Dedifferentiated amniotic fluid mesenchymal stem cell (primary cell): Measurements from ENCODE around the gene MUC3A.
"Not testable (repeated sequence)": the region's sequence is repeated elsewhere in the genome, so short reads cannot be mapped to it uniquely, and the experiment has no call there.

Experiments
- DNase-seq: peaks from one replicate; pipeline ENCODE4 v3.0.0-alpha.2; 2016; ENCODE audit errors: extremely low spot score

MUC3A gene

GRCh38 chr7:100949227-100949932 lies at the start of gene MUC3A:
TSS of gene MUC3A (plus strand) at chr7:100949534. CDS start at chr7:100949625, 91 bp downstream.
- no peak for DNase-seq

- no peak for DNase-seq
Measured at GRCh38 chr7:100900978-100901377, 48.4 kb upstream of the MUC3A start.

DNA sequence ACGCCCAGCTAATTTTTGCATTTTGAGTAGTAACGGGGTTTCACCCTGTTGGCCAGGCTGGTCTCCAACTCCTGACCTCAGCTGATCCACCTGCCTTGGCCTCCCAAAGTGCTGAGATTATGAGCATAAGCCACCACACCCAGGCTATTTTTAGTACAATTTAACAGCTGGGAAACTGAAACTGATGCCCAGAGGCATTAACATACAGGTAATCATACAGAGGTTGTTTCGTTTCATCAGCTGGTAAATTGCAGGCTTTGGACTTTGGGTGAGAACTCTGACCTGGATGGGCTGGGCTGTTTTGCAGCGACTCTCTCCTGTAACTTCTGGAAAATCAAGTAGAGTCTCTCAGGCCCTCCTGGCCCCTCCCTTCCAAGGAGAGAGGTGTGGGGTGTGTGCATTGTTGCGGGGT lies 47.4 kb upstream of the MUC3A start:
- no peak for DNase-seq

DNA sequence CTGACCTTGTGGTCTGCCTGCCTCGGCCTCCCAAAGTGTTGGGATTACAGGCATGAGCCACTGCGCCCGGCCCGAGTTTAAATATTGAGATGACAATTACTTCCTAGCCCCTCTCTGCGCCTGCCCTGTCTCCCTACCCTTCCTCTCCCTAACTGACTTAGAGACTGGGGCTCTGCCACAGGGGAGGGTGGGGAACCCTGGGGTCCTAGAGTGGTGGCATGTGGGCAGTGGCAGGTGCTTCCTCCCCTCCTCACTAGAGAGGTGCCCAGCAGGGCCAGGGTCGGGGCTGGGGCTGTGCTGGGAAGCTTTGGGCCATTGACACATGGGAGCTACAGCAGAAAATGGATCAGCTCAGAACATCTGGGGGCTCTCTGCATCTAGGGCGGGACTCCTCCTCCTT lies 46.7 kb upstream of the MUC3A start:
- DNase-seq: no peak

DNA sequence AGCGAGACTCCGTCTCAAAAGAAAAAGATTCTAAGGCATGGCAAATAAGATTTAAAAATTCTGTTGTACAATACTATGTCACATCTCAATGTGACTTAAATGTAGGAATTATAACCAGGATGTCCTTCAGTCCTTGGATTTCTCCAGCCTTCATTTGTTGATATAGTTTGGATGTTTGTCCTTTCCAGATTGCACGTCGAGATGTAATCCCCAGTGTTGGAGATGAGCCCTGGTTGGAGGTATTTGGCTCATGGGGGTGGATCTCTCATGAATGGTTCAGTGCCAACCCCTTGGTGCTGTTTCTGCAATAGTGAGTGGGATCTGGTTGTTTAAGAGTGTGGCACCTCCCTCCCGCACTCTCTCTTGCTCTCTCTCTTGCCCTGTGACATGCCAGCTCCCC lies 40.8 kb upstream of the MUC3A start:
- no peak for DNase-seq

GRCh38 chr7:100910443-100910842 lies 38.9 kb upstream of the MUC3A start:
- not testable (repeated sequence) for DNase-seq

GRCh38 chr7:100911484-100911883 lies 37.9 kb upstream of the MUC3A start:
- DNase-seq: no peak

DNA sequence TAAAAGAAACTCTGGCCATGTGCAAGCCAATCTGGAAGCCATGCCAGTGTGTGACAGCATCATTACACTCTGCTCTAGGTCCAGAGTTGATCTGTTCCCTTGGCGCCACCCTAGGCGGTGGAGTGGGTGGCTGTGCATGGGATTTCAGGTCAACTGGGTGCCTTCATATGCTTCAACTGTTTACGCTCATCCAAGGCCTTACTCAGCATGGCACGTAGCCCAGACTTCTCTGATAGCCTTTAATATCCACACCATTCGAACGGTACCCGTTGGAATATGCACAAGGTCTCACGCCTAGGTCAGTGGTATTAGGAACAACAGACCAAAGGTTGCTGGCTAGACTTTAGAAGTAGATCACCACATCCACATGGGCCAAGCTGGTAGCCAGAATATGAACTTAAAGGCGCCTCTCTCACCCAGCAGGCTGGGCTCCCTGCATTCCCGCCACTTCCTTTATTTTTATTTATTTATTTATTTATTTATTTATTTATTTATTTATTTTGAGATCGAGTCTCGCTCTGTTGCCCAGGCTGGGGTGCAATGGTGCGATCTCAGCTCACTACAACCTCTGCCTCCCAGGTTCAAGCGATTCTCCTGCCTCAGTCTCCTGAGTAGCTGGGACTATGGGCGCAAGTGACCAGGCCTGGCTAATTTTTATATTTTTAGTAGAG lies 35.0 kb upstream of the MUC3A start:
- no peak for DNase-seq

DNA sequence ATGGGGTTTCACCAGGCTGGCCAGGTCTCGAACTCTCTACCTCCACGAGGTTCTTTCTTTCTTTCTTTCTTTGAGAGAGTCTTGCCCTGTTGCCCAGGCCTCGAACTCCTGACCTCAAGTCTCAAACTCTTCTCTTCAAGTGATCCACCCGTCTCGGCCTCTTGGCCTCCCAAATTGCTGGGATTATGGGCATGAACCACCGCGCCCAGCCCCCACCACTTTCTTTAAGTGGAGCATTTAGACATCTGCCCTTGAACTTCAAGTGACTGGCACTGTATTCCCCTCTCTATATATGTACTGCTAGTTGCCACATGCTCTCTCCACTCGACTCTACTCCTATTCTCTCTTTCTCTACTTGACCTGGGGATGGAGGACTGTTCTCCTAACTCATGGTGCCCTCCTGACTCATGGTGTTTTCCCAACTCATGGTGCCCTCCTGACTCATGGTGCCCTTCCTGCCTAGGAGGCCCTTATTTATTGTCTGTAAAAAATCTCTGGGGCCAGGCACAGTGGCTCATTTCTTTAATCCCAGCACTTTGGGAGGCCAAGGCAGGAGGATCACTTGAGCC lies 34.4 kb upstream of the MUC3A start:
- DNase-seq: no peak

GRCh38 chr7:100919335-100919734 lies 30.0 kb upstream of the MUC3A start:
- DNase-seq: not testable (repeated sequence)

DNA sequence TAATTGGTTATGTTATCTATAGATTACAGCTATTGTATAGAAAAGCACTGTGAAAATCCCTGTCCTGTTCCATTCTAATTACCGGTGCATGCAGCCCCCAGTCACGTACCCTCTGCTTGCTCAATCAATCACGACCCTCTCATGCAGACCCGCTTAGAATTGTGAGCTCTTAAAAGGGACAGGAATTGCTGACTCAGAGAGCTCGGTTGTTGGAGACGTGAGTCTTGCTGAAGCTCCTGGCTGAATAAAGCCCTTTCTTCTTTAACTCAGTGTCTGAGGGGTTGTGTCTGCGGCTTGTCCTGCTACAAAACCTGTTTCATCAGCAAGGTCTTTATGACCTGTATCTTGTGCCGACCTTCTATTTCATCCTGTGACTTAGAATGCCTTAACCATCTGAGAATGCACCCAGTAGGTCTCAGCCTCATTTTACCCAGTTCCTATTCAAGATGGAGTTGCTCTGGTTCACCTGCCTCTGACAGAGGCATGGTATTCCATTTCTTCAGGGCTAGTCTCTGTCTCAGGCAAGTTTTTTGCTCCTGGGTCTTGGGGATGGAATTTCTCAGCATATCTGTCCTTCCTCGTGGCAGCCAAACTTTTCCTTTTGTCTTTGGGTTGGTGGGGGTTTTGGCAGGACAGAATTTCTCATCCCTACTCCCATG lies 29.4 kb upstream of the MUC3A start:
- DNase-seq: not testable (repeated sequence)

GRCh38 chr7:100921039-100921438 lies 28.3 kb upstream of the MUC3A start:
- no peak for DNase-seq

DNA sequence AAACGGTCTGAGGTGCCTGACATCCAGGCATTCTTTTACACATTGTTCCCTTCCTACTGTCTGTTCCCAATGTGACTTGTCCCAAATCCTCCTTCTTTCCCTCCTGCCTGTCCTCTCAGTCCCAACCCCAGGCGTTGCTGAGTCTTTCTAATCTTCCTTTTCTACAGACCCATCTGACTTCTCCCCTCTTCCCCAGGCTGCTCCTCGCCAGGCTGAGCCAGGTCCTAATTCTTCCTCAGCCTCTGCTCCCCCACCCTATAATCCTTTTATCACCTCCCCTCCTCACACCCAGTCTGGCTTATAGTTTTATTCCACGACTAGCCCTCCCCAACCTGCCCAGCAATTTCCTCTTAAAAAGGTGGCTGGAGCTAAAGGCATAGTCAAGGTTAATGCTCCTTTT lies 25.7 kb upstream of the MUC3A start:
- not testable (repeated sequence) for DNase-seq

GRCh38 chr7:100929808-100930174 lies 19.5 kb upstream of the MUC3A start:
- DNase-seq: no peak

GRCh38 chr7:100933734-100934133 lies 15.6 kb upstream of the MUC3A start:
- no peak for DNase-seq

GRCh38 chr7:100935381-100935780 lies 14.0 kb upstream of the MUC3A start:
- DNase-seq: not testable (repeated sequence)

DNA sequence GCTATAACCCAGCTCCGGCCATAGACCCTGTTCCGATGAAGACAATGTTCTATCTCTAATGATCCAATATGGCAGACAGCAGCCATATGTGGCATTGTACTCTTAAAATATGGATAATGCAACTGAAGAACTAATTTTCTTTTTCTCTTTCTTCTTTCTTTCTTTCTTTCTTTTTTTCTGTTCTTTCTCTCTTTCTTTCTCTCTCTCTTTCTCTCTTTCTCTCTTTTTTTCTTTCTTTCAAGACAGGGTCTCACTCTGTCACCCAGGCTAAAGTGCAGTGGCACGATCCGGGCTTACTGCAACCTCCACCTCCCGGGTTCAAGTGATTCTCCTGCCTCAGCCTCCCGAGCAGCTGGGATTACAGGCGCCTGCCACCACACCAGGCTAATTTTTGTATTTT lies 13.2 kb upstream of the MUC3A start:
- not testable (repeated sequence) for DNase-seq

DNA sequence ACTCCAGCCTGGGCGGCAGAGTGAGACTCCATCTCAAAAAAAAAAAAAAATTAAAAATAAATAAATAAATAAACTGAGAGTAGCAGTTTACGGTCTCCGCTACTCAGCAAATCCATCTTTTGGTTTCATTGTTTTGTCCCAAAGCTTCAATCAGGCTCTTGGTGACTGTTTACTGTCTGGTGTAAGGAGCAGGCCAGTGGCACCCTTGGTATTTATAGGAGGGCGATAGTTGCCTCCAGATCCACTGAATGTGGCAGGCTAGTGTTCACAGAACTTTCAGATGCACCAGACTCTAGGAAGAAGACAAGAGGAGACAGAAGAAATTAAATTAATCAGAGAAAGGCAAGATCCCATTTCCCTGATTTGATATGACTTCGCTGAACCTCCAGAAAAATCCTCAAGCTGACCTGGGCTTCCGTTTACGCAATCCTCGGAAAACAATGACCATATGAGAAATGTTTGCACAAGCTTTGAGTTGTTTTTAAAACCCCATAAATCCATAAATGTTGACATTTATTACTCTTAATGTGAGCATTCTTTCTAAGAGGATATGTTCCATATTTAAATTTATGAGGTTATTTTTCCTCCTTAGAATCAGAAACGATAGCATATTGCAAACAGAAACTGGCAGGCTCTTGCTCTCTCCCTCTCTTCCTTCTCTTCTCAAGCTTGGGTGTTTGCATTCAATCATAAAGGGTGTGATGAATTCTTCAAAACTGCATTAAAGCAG lies 7.1 kb upstream of the MUC3A start:
- DNase-seq: no peak

DNA sequence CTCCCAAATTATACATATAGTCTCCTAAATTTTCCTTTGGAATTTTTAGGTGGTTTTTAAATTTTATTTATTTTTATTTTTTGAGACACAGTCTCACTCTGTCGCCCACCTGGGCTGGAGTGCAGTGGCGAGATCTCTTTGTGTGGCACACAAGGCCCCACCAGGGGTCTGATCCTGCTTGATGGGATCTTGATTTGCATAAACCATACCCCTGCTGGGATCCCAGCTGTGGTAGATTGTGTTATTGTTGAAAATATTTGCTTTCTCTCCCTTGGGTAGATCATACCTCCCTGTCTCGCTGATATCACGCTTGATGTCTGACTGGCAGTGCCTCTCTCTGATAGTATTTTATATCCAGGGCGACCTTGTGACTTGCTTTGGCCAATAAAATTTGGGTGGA lies 5.6 kb upstream of the MUC3A start:
- DNase-seq: no peak

DNA sequence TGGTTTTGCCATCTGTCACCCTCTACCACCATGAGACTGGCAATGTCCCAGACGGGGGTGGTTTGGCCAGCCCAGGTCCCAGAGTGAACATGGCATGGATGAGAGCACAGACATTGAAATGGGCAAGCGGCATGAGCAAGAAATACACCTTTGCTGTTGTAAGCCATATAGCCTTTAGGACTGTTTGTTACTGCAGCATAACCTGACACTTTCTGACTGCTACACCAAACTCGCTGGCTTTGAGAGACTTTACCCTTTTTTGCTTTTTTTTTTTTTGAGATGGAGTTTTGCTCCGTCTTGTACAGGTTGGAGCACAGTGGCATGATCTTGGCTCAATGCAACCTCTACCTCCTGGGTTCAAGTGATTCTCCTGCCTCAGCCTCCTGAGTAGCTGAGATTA lies 5.2 kb upstream of the MUC3A start:
- no peak for DNase-seq

- DNase-seq: no peak
Measured at GRCh38 chr7:100946111-100946510, 3.2 kb upstream of the MUC3A start.

DNA sequence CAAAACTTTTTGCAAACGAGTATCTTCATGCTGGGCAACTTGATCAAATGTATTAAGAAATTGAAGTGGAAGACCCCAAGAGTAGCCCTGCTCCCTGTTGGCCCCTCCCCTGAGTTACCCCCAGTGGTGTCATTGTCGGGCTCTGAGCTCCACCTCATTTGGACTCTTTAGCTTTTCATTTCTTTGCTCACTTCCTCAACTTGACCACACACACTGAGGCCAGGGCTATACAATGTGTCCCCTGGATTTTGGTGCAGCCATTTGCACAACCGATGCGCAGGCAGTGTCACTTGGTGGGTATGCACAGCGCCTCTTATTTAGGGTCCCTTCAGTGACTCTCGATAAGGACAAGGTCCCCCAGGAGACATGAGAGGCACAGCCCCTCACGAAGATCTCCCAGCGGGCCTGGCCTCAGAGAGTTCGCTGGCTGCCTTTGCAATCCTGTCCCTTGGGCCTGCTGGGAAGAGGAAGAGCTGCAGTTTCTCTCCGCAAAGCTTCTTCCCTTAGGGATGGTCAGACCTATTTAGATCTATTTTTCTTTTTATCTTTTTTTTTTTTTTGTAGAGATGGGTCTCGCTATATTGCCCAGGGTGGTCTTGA lies 2.5 kb upstream of the MUC3A start:
- no peak for DNase-seq
